HL-60/S4 (cell line): ENCODE results near the gene TRIM72.
"Not testable (repeated sequence)": the region's sequence is repeated elsewhere in the genome, so short reads cannot be mapped to it uniquely, and the experiment has no call there.

Experiments
- in situ Hi-C: fragments of 300-500 bp; cut with MboI; formaldehyde crosslinking; loops from 2 replicates; pipeline ENCODE4 v1.14.3; 2022; ENCODE audit warnings: low sequenced_read_pairs

The TRIM72 gene, protein sequence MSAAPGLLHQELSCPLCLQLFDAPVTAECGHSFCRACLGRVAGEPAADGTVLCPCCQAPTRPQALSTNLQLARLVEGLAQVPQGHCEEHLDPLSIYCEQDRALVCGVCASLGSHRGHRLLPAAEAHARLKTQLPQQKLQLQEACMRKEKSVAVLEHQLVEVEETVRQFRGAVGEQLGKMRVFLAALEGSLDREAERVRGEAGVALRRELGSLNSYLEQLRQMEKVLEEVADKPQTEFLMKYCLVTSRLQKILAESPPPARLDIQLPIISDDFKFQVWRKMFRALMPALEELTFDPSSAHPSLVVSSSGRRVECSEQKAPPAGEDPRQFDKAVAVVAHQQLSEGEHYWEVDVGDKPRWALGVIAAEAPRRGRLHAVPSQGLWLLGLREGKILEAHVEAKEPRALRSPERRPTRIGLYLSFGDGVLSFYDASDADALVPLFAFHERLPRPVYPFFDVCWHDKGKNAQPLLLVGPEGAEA

DNA sequence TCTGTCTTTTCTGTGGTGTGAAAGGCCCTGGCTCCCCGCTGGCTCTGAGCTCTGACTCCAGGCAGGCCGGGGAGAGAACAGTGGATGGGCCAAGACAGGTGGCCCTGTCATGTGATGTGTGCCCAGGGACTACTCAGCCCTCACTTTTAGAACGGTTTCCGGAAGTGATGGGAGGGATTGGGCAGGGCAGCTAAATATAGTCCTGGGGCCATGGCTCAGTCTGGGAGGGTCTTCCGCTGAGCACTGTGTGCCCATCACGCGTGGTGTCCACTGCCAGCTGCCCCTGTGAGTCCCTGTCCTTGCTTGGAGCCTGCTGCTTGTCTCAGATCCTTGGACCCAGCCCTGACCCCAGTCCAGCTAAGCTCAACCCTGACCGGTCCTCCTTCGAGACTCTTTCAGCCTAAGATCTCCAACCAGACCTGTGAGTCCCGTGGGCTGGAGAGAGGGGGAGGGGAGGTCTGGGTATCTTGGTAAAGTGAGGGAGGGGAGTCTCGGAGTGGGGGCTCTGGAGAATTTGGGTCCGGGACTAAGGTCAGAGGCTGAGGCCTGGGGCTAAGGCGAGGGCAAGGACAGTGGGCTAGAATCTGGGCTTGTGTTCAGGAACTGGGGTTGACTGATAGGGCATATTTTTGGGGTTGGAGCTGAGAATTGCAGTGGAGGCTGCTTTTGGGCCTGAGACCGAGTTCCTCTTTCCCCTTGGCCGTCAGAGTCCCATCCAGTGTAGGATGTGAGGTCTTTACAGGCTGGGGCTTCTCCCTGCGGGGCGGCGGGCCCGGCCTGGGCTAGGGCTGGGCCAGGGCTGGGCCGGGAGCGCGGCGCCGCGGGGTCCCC, at the start of gene TRIM72:
Gene TRIM72, plus strand, starts transcription at position 243 of the 831 bp plus-strand sequence. CDS start 620 bp downstream, outside the sequence.
- in situ Hi-C loops = no loop called here

- in situ Hi-C loops = no loop called here
Measured at GRCh38 chr16:31167315-31167714, 46.6 kb upstream of the TRIM72 start.

- in situ Hi-C loops = no loop called here
Measured at GRCh38 chr16:31168848-31169247, 45.1 kb upstream of the TRIM72 start.

GRCh38 chr16:31170048-31170447, 43.9 kb upstream of the TRIM72 start:
- in situ Hi-C loops = not testable (repeated sequence)

GRCh38 chr16:31177136-31177535, 36.8 kb upstream of the TRIM72 start:
- in situ Hi-C loops = no loop called here

DNA sequence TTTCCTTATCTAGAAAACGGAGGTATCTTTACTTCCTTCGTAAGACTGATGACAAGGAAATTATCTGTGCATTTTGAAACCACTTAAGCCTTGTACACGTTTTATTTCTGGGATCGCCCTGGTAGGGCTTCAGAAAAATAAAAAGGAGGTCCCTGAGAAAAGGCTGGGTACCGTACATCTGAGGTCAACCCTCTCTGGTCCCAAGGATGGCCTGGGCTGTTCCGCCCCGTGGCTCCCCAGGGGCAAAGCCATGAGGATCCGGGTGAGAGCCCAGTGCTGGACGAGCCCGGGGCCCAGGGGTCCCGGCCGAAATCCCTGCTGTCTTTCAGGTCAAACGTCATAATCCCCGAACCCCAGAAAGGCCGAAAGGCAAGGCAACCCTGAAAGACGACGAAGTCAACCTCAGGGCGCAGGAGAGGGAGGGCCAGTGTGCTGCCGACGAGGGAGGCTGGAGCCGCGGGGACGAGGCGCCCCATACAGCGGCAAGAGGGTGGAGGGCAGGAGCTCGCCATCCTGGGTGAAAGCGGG, 34.6 kb upstream of the TRIM72 start:
- in situ Hi-C loops = no loop called here

GRCh38 chr16:31179747-31180459, 34.0 kb upstream of the TRIM72 start, which contains the start of gene FUS:
Gene FUS (plus strand): TSS chr16:31180139. CDS start chr16:31180215, 76 bp downstream.
- in situ Hi-C loops = no loop called here

DNA sequence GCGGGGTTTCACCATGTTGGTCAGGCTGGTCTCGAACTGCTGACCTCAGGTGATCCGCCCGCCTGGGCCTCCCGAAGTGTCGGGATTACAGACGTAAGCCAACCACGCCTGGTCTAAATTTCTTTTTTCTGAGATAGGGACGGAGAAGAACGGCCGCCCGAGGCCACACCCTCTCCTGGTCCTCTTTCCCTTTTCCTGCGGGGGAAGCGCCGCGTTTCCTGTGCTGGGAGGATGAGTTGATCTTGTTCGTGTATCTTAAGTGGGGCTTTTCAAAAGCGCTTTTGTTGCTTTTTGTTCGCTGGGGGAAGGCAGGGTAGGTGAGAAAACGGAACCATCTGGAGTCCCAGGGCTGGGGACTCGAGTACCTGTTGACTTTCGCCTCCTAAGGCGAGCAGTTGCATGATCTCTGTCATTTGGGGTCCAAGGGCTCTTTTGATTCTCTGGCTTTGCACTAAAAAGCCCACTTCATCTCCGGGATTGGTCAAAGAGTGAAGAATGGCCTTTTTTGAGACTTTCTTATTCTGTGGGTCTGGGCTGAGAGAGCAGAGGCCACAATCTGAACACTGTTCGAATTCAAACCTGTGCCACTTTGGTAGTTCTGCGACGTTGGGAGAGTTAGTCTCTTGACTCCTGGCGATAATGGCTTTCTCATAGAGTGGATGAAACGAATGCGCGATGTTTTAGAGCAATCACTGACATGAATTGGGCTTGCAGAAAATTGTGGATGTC, 32.7 kb upstream of the TRIM72 start:
- in situ Hi-C loops = no loop called here

DNA sequence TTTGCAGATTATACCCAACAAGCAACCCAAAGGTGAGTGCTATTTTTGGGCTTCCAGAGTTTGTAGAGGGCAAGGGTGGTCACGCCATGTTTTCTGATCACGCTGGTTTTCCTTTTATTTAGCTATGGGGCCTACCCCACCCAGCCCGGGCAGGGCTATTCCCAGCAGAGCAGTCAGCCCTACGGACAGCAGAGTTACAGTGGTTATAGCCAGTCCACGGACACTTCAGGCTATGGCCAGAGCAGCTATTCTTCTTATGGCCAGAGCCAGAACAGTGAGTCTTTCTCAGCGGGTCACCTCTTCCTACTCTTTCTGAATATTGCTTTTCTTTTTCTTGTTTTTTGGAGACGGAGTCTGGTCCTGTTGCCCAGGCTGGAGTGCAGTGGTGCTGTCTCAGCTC, 31.5 kb upstream of the TRIM72 start:
- in situ Hi-C loops = no loop called here

- in situ Hi-C loops = no loop called here
Measured at GRCh38 chr16:31183432-31184428, 30.2 kb upstream of the TRIM72 start.

DNA sequence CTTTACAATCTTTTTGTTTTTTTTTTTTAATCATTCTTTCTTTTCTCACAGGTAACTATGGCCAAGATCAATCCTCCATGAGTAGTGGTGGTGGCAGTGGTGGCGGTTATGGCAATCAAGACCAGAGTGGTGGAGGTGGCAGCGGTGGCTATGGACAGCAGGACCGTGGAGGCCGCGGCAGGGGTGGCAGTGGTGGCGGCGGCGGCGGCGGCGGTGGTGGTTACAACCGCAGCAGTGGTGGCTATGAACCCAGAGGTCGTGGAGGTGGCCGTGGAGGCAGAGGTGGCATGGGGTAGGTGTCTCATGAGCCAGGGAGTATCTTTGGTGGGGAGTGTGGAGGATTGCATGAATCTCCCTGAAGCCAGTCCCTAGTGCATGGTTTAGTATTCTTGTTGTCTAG, 29.0 kb upstream of the TRIM72 start:
- in situ Hi-C loops = no loop called here

GRCh38 chr16:31185339-31185738, 28.6 kb upstream of the TRIM72 start:
- in situ Hi-C loops = no loop called here

GRCh38 chr16:31186176-31186575, 27.7 kb upstream of the TRIM72 start:
- in situ Hi-C loops = no loop called here

- in situ Hi-C loops = no loop called here
Measured at GRCh38 chr16:31186930-31187807, 26.8 kb upstream of the TRIM72 start.

DNA sequence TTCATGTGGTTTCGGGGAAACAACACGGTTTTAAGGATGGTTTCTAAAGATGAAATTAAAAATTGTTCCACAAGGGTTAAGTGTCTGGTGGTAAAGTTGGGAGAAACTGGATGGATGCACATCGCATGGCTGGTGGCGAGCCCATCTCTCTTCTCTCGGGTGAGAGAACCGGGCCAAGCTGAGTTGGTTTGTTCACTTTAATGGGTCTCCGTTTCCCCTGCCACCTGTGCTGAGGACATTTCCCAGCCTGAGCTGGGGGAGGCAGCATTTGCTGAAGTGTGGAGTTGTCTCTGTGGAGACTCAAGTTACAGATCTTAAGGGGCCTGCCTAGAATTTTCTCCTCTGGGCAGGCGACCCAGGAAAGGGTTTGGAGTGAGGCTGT, 26.1 kb upstream of the TRIM72 start:
- in situ Hi-C loops = no loop called here

- in situ Hi-C loops = no loop called here
Measured at GRCh38 chr16:31188450-31189411, 25.2 kb upstream of the TRIM72 start.

DNA sequence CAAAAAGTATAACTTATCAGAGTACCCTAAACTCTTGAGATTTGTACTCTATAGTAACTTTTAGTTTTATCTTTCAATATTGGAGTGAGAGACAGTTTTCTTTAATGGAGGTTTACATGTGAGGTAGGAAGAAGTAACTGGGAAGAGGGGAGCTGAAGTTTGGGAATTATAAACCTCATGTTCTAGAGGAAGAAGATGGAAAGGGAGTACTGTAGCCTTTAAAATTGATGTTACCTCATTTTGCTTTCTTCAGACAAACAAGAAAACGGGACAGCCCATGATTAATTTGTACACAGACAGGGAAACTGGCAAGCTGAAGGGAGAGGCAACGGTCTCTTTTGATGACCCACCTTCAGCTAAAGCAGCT, 24.5 kb upstream of the TRIM72 start:
- in situ Hi-C loops = no loop called here
